Stomach (tissue), 4 donors: Measurements from ENCODE around the gene CNTN4.

Experiments
- EP300 ChIP-seq: sonication (generic); formaldehyde crosslinking; IDR thresholded peaks from one replicate; pipeline ENCODE4 v1.6.1; 2017; ENCODE audit warnings: antibody characterized with exemption
- POLR2A ChIP-seq, 4 donors: fragments of 450-650 bp; IDR thresholded peaks; one replicate each; pipeline ENCODE4 v1.6.1; 2016; ENCODE audit warnings: antibody characterized with exemption in 4 of 4, control low read depth in 2 of 4, mild to moderate bottlenecking in 1 of 4, moderate library complexity in 1 of 4
- POLR2AphosphoS5 ChIP-seq, 3 donors: sonication (generic); formaldehyde crosslinking; IDR thresholded peaks; one replicate each; pipeline ENCODE4 v1.6.1; 2016; ENCODE audit warnings: antibody characterized with exemption in 3 of 3
- TF ChIP-seq, protein P1 (sequence below), 7 experiments: fragments of 450-650 bp in 4 of 7; fragments of 200-600 bp in 3 of 7; sonication (generic) in 3 of 7; IDR thresholded peaks; one replicate each; pipeline ENCODE4 v1.5.1; 2016 to 2019; ENCODE audit warnings: antibody characterized with exemption in 7 of 7, control low read depth in 2 of 7, mild to moderate bottlenecking in 1 of 7

DNA sequence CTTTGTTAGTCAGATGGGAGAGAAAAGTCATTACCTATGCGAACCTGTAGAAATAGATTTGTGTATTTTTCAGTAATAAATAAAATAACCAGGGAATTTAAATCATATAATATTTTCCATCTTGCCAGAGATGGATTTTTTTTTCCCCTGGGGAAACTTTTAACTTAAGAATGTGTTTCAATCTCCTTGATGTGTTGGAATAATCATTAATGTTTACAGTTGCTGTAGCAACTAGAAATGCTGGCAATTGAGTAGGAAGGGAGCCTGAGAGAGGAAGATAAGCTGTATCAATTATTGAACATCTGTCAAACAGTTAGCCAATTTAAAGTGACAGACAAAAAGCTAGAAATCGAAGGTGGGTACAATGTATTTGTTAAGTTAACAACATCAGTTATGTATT lies 752.0 kb downstream of the CNTN4 start:
- TF ChIP-seq POLR2AphosphoS5 (IDR thresholded peaks at IDR 0.05) (no peak), POLR2A (IDR thresholded peaks at IDR 0.05) (no peak), EP300 (no peak)
- TF ChIP-seq, protein P1, sequence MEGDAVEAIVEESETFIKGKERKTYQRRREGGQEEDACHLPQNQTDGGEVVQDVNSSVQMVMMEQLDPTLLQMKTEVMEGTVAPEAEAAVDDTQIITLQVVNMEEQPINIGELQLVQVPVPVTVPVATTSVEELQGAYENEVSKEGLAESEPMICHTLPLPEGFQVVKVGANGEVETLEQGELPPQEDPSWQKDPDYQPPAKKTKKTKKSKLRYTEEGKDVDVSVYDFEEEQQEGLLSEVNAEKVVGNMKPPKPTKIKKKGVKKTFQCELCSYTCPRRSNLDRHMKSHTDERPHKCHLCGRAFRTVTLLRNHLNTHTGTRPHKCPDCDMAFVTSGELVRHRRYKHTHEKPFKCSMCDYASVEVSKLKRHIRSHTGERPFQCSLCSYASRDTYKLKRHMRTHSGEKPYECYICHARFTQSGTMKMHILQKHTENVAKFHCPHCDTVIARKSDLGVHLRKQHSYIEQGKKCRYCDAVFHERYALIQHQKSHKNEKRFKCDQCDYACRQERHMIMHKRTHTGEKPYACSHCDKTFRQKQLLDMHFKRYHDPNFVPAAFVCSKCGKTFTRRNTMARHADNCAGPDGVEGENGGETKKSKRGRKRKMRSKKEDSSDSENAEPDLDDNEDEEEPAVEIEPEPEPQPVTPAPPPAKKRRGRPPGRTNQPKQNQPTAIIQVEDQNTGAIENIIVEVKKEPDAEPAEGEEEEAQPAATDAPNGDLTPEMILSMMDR (IDR thresholded peaks at IDR 0.05): no peak
